IPS-NIHi7 (cell line): ENCODE data around the gene IRX2.

Experiments used
- DNase-seq: peaks from one replicate; pipeline ENCODE4 v3.0.0; 2012; ENCODE audit warnings: mixed read lengths; ENCODE audit errors: extremely low spot score

The IRX2 gene

GRCh38 chr5:2718115-2718514 lies 33.4 kb downstream of the IRX2 start:
- no peak for DNase-seq

GRCh38 chr5:2715856-2716255 lies 35.6 kb downstream of the IRX2 start:
- no peak for DNase-seq

- DNase-seq = no peak
These were observed 36.7 kb downstream of the IRX2 start for GRCh38 chr5:2714805-2715204.

- DNase-seq = no peak
These were observed 37.5 kb downstream of the IRX2 start for GRCh38 chr5:2714026-2714425.

GRCh38 chr5:2711446-2712425 lies 39.7 kb downstream of the IRX2 start:
- DNase-seq = no peak

- DNase-seq = no peak
These were observed 40.6 kb downstream of the IRX2 start for GRCh38 chr5:2710910-2711309.

- DNase-seq = no peak
These were observed 41.3 kb downstream of the IRX2 start for GRCh38 chr5:2709976-2710689.

- DNase-seq = no peak
These were observed 42.7 kb downstream of the IRX2 start for GRCh38 chr5:2708751-2709150.

- DNase-seq = no peak
These were observed 43.3 kb downstream of the IRX2 start for GRCh38 chr5:2708132-2708531.

- DNase-seq = no peak
These were observed 45.6 kb downstream of the IRX2 start for GRCh38 chr5:2705861-2706260.

GRCh38 chr5:2704806-2705645 lies 46.5 kb downstream of the IRX2 start:
- no peak for DNase-seq

GRCh38 chr5:2704111-2704510 lies 47.4 kb downstream of the IRX2 start:
- DNase-seq = no peak

- DNase-seq = no peak
These were observed 47.9 kb downstream of the IRX2 start for GRCh38 chr5:2703615-2704014.

- DNase-seq = no peak
These were observed 48.4 kb downstream of the IRX2 start for GRCh38 chr5:2703041-2703440.

GRCh38 chr5:2702096-2702879 lies 49.2 kb downstream of the IRX2 start:
- no peak for DNase-seq

GRCh38 chr5:2701592-2701991 lies 49.9 kb downstream of the IRX2 start:
- no peak for DNase-seq

GRCh38 chr5:2700876-2701275 lies 50.6 kb downstream of the IRX2 start:
- DNase-seq = no peak

- no peak for DNase-seq
These were observed 51.8 kb downstream of the IRX2 start for GRCh38 chr5:2699686-2700085.

- no peak for DNase-seq
These were observed 52.2 kb downstream of the IRX2 start for GRCh38 chr5:2699231-2699630.

- no peak for DNase-seq
These were observed 52.9 kb downstream of the IRX2 start for GRCh38 chr5:2698581-2698980.
